HCT116 (cell line): ENCODE data around the gene ADARB2. TPM values are rescaled to one million over a fixed set of nuclear protein-coding genes. Genes with fewer than 3 reads are reported as not detected.

Experiments
- ATAC-seq: fragments of 200-7000 bp; cut with Tn5 transposase; 2 replicates; pipeline ENCODE4 v1.9.1; 2020; ENCODE audit warnings: mild to moderate bottlenecking, moderate library complexity
- BruUV-seq: library from RNA; stranded (reverse); fragments of 400-500 nt; replicated peaks from 2 replicates; lab custom pipeline; 2021; lab: Mats Ljungman, UMichigan
- CTCF ChIA-PET: fragments of 300-600 bp; sonication (Branson Sonifier 250); formaldehyde crosslinking; loops from one replicate; lab custom pipeline; 2021; ENCODE audit warnings: antibody characterized with exemption; lab: Charles Lee
- POLR2A ChIA-PET: fragments of 300-600, 350-600 bp; sonication (Branson Sonifier 250); formaldehyde crosslinking; loops from one replicate; lab custom pipeline; 2021; ENCODE audit warnings: antibody characterized with exemption; lab: Charles Lee
- RAD21 ChIA-PET, 2 experiments: fragments of 300-600 bp; sonication (Branson Sonifier 250); formaldehyde crosslinking; loops; one replicate each; lab custom pipeline; 2023; ENCODE audit warnings: low total read pairs in 2 of 2; ENCODE audit not compliant: uncharacterized antibody in 2 of 2, unreplicated experiment in 2 of 2, low non-redundant PET in 1 of 2; lab: Charles Lee
- DNase-seq: peaks from one replicate; pipeline ENCODE4 v3.0.0-alpha.2; 2010; ENCODE audit warnings: low read depth, low spot score
- H2AFZ ChIP-seq: fragments of 200-600 bp; shearing (Covaris generic), sonication (generic); 2 replicates; pipeline ENCODE4 v1.6.1; 2017; ENCODE audit warnings: low read depth, mixed run types, mixed read lengths, antibody characterized with exemption, low read length; ENCODE audit not compliant: poor library complexity, severe bottlenecking
- H3K27ac ChIP-seq: 2 replicates; pipeline ENCODE4 v1.5.1; 2012; ENCODE audit warnings: low read depth, low read length
- H3K27me3 ChIP-seq: fragments of 200-600 bp; sonication (generic); 2 replicates; pipeline ENCODE4 v1.6.1; 2016; ENCODE audit warnings: mixed run types, low read length, mixed read lengths; ENCODE audit not compliant: insufficient read depth
- H3K36me3 ChIP-seq, 2 experiments: fragments of 200-500 bp in 1 of 2; fragments of 200-600 bp in 1 of 2; sonication (Bioruptor generic) in 1 of 2; sonication (generic) in 1 of 2; 2 replicates each; pipeline versions ENCODE4 v1.5.1 to v1.6.1; 2014 to 2016; ENCODE audit warnings: low read length in 2 of 2, inconsistent platforms in 1 of 2, mixed read lengths in 1 of 2, mixed run types in 1 of 2; ENCODE audit not compliant: insufficient read depth in 2 of 2, control insufficient read depth in 1 of 2
- H3K4me1 ChIP-seq, 2 experiments: fragments of 200-600 bp in 1 of 2; sonication (generic) in 1 of 2; 2 replicates each; pipeline versions ENCODE4 v1.5.1 to v1.6.1; 2012 to 2017; ENCODE audit warnings: low read length in 2 of 2, inconsistent platforms in 1 of 2, mild to moderate bottlenecking in 1 of 2, mixed read lengths in 1 of 2, mixed run types in 1 of 2, moderate library complexity in 1 of 2; ENCODE audit not compliant: insufficient read depth in 2 of 2, control insufficient read depth in 1 of 2
- H3K4me2 ChIP-seq: fragments of 200-600 bp; sonication (generic); 2 replicates; pipeline ENCODE4 v1.6.1; 2017; ENCODE audit warnings: mixed run types, low read length, mixed read lengths
- H3K4me3 ChIP-seq, 2 experiments: fragments of 200-600 bp in 1 of 2; sonication (generic) in 1 of 2; replicated peaks in 1 of 2; 2 replicates each; pipeline ENCODE4 v1.5.1; 2011 to 2016; ENCODE audit warnings: low read length in 2 of 2, control low read depth in 1 of 2, low read depth in 1 of 2, mild to moderate bottlenecking in 1 of 2, mixed read lengths in 1 of 2, mixed run types in 1 of 2
- H3K79me2 ChIP-seq: fragments of 200-600 bp; sonication (generic); 2 replicates; pipeline ENCODE4 v1.6.1; 2017; ENCODE audit warnings: mild to moderate bottlenecking, mixed run types, low read length, moderate library complexity, mixed read lengths; ENCODE audit not compliant: insufficient read depth
- H3K9ac ChIP-seq: fragments of 200-600 bp; sonication (generic); 2 replicates; pipeline ENCODE4 v1.6.1; 2016; ENCODE audit warnings: low read length, mixed read lengths
- H3K9me2 ChIP-seq: fragments of 200-600 bp; sonication (generic), shearing (Covaris generic); 2 replicates; pipeline ENCODE4 v1.6.1; 2017; ENCODE audit warnings: mixed run types, mild to moderate bottlenecking, moderate library complexity; ENCODE audit not compliant: insufficient read depth
- H3K9me3 ChIP-seq, 2 experiments: fragments of 200-500 bp in 1 of 2; fragments of 200-600 bp in 1 of 2; sonication (Bioruptor generic) in 1 of 2; sonication (generic) in 1 of 2; 2 replicates each; pipeline ENCODE4 v1.6.1; 2014 to 2017; ENCODE audit warnings: low read length in 2 of 2, mixed read lengths in 2 of 2, inconsistent platforms in 1 of 2, low read depth in 1 of 2, mild to moderate bottlenecking in 1 of 2, mixed run types in 1 of 2, moderate library complexity in 1 of 2; ENCODE audit not compliant: control insufficient read depth in 1 of 2, insufficient read depth in 1 of 2
- H4K20me1 ChIP-seq: fragments of 200-600 bp; sonication (generic), shearing (Covaris generic); 2 replicates; pipeline ENCODE4 v1.6.1; 2017; ENCODE audit warnings: mixed run types, mild to moderate bottlenecking, moderate library complexity; ENCODE audit not compliant: insufficient read depth
- CBX3 ChIP-seq: IDR thresholded peaks from 2 replicates; pipeline ENCODE4 v1.6.1; 2012; ENCODE audit warnings: low read depth
- CEBPB ChIP-seq: IDR thresholded peaks from 2 replicates; pipeline ENCODE4 v1.6.1; 2012; ENCODE audit warnings: low read depth
- CTCF ChIP-seq, 3 experiments: fragments of 200-600 bp in 1 of 3; sonication (generic) in 1 of 3; IDR thresholded peaks in 2 of 3; conservative IDR thresholded peaks in 1 of 3; 2 replicates each; pipeline ENCODE4 v1.5.1; 2012 to 2017; ENCODE audit warnings: low read depth in 2 of 3, low read length in 2 of 3, antibody characterized with exemption in 1 of 3, borderline replicate concordance in 1 of 3, control low read depth in 1 of 3, mild to moderate bottlenecking in 1 of 3, mixed read lengths in 1 of 3, mixed run types in 1 of 3, moderate library complexity in 1 of 3; ENCODE audit not compliant: insufficient read depth in 1 of 3
- ELF1 ChIP-seq: IDR thresholded peaks from 2 replicates; pipeline ENCODE4 v1.6.1; 2012; ENCODE audit warnings: low read depth, borderline replicate concordance
- EZH2 ChIP-seq: fragments of 200-600 bp; sonication (generic); IDR thresholded peaks from 2 replicates; pipeline ENCODE4 v1.6.1; 2017; ENCODE audit warnings: antibody characterized with exemption, mixed run types
- EZH2phosphoT487 ChIP-seq: fragments of 200-600 bp; IDR thresholded peaks from 2 replicates; pipeline ENCODE4 v1.6.1; 2018; ENCODE audit warnings: antibody characterized with exemption, borderline replicate concordance
- FOSL1 ChIP-seq: IDR thresholded peaks from 2 replicates; pipeline ENCODE4 v1.6.1; 2012; ENCODE audit warnings: low read depth
- JUND ChIP-seq: IDR thresholded peaks from 2 replicates; pipeline ENCODE4 v1.6.1; 2012
- POLR2A ChIP-seq: IDR thresholded peaks from 2 replicates; pipeline ENCODE4 v1.7.0; 2011; ENCODE audit warnings: borderline replicate concordance; ENCODE audit not compliant: insufficient read depth, insufficient read length; ENCODE audit errors: extremely low read depth
- POLR2AphosphoS5 ChIP-seq: IDR thresholded peaks from 2 replicates; pipeline ENCODE4 v1.6.1; 2011; ENCODE audit warnings: mild to moderate bottlenecking, low read depth, low read length, moderate library complexity
- RAD21 ChIP-seq: IDR thresholded peaks from 2 replicates; pipeline ENCODE4 v1.6.1; 2012; ENCODE audit warnings: low read depth, mild to moderate bottlenecking
- REST ChIP-seq: IDR thresholded peaks from 2 replicates; pipeline ENCODE4 v1.6.1; 2012; ENCODE audit warnings: low read depth
- SIN3A ChIP-seq: IDR thresholded peaks from 2 replicates; pipeline ENCODE4 v1.6.1; 2012; ENCODE audit warnings: low read depth
- SP1 ChIP-seq: IDR thresholded peaks from 2 replicates; pipeline ENCODE4 v1.6.1; 2012; ENCODE audit warnings: low read depth
- ZFX ChIP-seq: fragments of 450-650 bp; IDR thresholded peaks from 2 replicates; pipeline ENCODE4 v1.6.1; 2017
- ZNF274 ChIP-seq: fragments of 200-500 bp; sonication (Bioruptor generic); IDR thresholded peaks from 2 replicates; pipeline ENCODE4 v1.6.1; 2014; ENCODE audit warnings: mild to moderate bottlenecking, low read depth, low read length, inconsistent platforms
- intact Hi-C: fragments of 100-400 bp; cut with micrococcal nuclease; formaldehyde crosslinking; loops from 2 replicates; pipeline ENCODE4 v1.10.0; 2022
- total RNA-seq: library from RNA; stranded (reverse); gene quantifications from one replicate; pipeline ENCODE4 v1.2.1, GENCODE V29; 2021; ENCODE audit not compliant: unreplicated experiment

The ADARB2 gene
- total RNA-seq, 1 experiment from 2014 or later: not detected

GRCh38 chr10:1615186-1615954, 122.0 kb downstream of the ADARB2 start:
- POLR2A ChIA-PET: no interaction called here

GRCh38 chr10:1613511-1613910, 123.8 kb downstream of the ADARB2 start:
- peaks cover 17% of the 10 kb centered on the region; the same call in 1 of the 2 replicates for H3K27me3 ChIP-seq
- no peak overlapping the region for H3K27ac ChIP-seq
- TF ChIP-seq POLR2A (no peak), REST (no peak), FOSL1 (no peak), CTCF (IDR thresholded peaks at IDR 0.05 in 2 of 3, conservative IDR thresholded peaks at IDR 0.05 in 1 of 3; ENCODE audit: borderline replicate concordance in 1 of 3, insufficient read depth in 1 of 3, low read depth in 2 of 3, low read length in 2 of 3) (no peak), JUND (no peak), ZFX (no peak), CBX3 (no peak), SP1 (no peak), RAD21 (no peak), POLR2AphosphoS5 (no peak), ELF1 (no peak), EZH2 (no peak), SIN3A (no peak), EZH2phosphoT487 (no peak)
- H3K79me2 ChIP-seq: no peaks in the 10 kb centered on the region
- no peaks in the 10 kb centered on the region for H3K4me1 ChIP-seq
- RAD21 ChIA-PET: no interaction called here
- H3K9me3 ChIP-seq: no peaks in the 10 kb centered on the region
- ATAC-seq: no peak
- no peak overlapping the region for H3K9ac ChIP-seq
- CTCF ChIA-PET: no interaction called here
- no peak overlapping the region for H2AFZ ChIP-seq
- H3K36me3 ChIP-seq: no peaks in the 10 kb centered on the region
- BruUV-seq: no TSS peak
- H3K4me2 ChIP-seq: no peak overlapping the region
- no peaks in the 10 kb centered on the region for H3K9me2 ChIP-seq
- DNase-seq: no peak
- intact Hi-C loops: no loop called here
- H4K20me1 ChIP-seq: no peaks in the 10 kb centered on the region
- POLR2A ChIA-PET: no interaction called here
- no peak overlapping the region for H3K4me3 ChIP-seq

More at GRCh38 chr10:1615186-1615954, 122.0 kb downstream of the ADARB2 start:
- 0 out of 2 replicates have a peak, but pooled peaks cover 17% of the 10 kb centered on the region for H3K27me3 ChIP-seq
- H3K27ac ChIP-seq: no peak overlapping the region
- no peaks in the 10 kb centered on the region for H3K79me2 ChIP-seq
- ATAC-seq: no peak
- no TSS peak for BruUV-seq
- intact Hi-C loops: no loop called here
- no peak overlapping the region for H2AFZ ChIP-seq
- no peak for TF ChIP-seq FOSL1
- TF ChIP-seq SP1: no peak
- no peak for TF ChIP-seq ZNF274
- no peak for TF ChIP-seq ELF1
- TF ChIP-seq POLR2AphosphoS5: no peak
- TF ChIP-seq CEBPB: no peak
- TF ChIP-seq EZH2: no peak
- H4K20me1 ChIP-seq: no peaks in the 10 kb centered on the region
- no peak overlapping the region for H3K4me2 ChIP-seq
- no peak for DNase-seq
- ChIA-PET CTCF (no interaction called here), RAD21 (no interaction called here)
- H3K9me2 ChIP-seq: no peaks in the 10 kb centered on the region
- no peak overlapping the region for H3K9ac ChIP-seq
- H3K4me3 ChIP-seq: no peak overlapping the region
- 0 out of 4 replicates have a peak, but pooled peaks cover 0 to 3% of the 10 kb centered on the region in 2 experiments for H3K9me3 ChIP-seq
- H3K36me3 ChIP-seq: no peaks in the 10 kb centered on the region
- no peaks in the 10 kb centered on the region for H3K4me1 ChIP-seq
